ENCODE data around the gene TBCCD1. TPM values are rescaled to one million over a fixed set of nuclear protein-coding genes. Genes with fewer than 3 reads are reported as not detected.
A peak's percentile ranks its signal among the peaks of the same experiment; 100 is the strongest.

Gene TBCCD1
- total and polyA plus RNA-seq, 2 experiments from 2014 or later, result 10.9 to 16.4 TPM

DNA sequence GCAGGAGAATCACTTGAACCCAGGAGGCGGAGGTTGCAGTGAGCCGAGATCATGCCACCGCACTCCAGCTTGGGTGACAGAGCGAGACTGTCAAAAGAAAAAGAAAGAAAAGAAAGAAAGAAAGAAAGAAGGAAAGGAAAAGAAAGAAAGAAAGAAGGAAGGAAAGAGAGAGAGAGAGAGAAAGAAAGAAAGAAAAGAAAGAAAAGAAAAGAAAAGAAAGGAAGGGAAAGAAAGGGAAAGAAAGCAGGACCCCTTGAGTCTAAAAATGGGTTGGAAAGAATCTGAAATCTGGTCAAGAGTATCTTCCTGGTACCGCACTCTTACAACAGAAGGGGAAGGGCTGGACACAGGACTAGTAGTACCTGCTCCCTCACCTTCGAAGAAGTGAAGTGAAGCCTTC lies 42.5 kb downstream of the TBCCD1 start:
- Histone ChIP-seq H3K4me3 (no peak overlapping the region), H3K36me3 (no peaks in the 10 kb centered on the region), H3K27me3 (no peaks in the 10 kb centered on the region), H3K9me3 (ENCODE audit: low read depth) (no peaks in the 10 kb centered on the region), H3K27ac (no peak overlapping the region), H3K4me1 (ENCODE audit: low read depth) (peaks cover 6% of the 10 kb centered on the region)
- DNase-seq (ENCODE audit: low read depth in 1 of 2, low spot score in 1 of 2), result no peak
- no peak for TF ChIP-seq CTCF (IDR thresholded peaks at IDR 0.05; ENCODE audit: low read depth, low read length)

DNA sequence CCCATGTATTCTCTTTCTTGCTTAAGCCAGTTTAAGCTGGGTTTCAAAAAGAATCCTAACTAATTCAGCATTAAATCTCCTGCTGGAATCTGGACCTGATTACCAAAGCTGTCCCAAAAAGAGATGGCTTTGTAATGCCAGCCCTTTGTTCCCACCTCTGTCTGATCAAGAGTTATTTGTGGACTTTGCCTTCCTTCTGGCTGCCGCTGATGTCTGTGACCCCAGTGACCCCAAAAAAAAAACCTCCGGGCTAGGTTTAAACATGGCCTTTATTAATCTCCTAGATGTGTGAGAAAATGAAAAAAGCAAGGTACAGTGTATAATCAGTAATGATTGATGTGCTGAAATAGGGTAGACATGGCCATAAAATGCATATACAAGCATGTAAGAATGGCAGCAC lies 43.7 kb downstream of the TBCCD1 start:
- TF ChIP-seq CTCF (IDR thresholded peaks at IDR 0.05; ENCODE audit: low read depth, low read length), result no peak
- DNase-seq (ENCODE audit: low read depth in 1 of 2, low spot score in 1 of 2), result no peak
- H3K27ac ChIP-seq, result no peak overlapping the region
- H3K4me3 ChIP-seq, result no peak overlapping the region
- H3K36me3 ChIP-seq, result no peaks in the 10 kb centered on the region
- no peaks in the 10 kb centered on the region for H3K27me3 ChIP-seq
- no peaks in the 10 kb centered on the region for H3K9me3 ChIP-seq (ENCODE audit: low read depth)
- H3K4me1 ChIP-seq (ENCODE audit: low read depth), result peaks cover 6% of the 10 kb centered on the region

GRCh38 chr3:186523022-186523421 lies 44.1 kb downstream of the TBCCD1 start:
- Histone ChIP-seq H3K4me1 (ENCODE audit: low read depth) (peaks cover 6% of the 10 kb centered on the region), H3K27ac (no peak overlapping the region), H3K27me3 (no peaks in the 10 kb centered on the region), H3K4me3 (no peak overlapping the region), H3K9me3 (ENCODE audit: low read depth) (no peaks in the 10 kb centered on the region), H3K36me3 (no peaks in the 10 kb centered on the region)
- no peak for TF ChIP-seq CTCF (IDR thresholded peaks at IDR 0.05; ENCODE audit: low read depth, low read length)
- DNase-seq (ENCODE audit: low read depth in 1 of 2, low spot score in 1 of 2), result no peak

DNA sequence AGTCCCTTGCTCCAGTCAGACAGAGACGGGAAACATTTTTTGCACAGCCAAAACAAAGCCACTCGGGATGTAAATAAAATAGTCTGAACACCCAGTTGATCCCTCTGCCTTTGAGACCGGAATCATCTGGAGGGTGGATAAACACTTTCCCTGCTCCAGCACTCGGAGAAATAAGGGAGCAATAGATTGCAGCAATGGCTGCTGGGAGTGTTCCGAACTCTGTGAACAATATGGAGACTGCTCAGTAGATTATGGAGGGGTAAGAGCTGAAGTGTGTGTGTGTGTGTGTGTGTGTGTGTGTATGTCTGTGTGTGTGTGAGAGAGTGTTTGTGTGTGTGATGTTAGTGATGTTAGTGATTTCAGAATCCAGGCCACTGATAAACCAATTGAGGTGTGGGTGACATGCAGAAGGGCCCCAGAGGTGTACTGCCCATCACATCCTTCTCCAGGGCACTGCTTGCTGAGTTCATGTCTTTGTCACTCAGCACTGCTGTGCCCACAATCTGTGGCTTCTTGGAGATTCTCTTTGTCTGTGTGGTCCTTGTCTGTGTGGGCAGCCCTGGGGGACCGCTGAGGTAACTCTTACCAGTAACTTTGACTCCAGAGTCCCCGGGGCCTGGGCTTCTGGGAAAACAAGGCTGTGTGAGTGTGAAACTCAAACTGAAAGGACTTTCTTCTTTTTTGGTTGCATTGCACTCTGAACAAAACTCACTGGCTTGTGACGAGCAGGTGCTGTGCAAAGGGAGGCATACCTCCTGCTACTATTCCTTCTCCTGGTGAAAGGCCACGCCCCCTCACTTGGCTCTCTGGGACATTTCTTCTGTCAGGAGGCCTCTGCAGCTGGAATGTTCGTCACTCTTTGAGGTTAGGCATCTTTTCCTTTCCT lies 45.9 kb downstream of the TBCCD1 start:
- no peak for TF ChIP-seq CTCF (IDR thresholded peaks at IDR 0.05; ENCODE audit: low read depth, low read length)
- Histone ChIP-seq H3K27ac (no peak overlapping the region), H3K4me1 (ENCODE audit: low read depth) (peaks cover 6% of the 10 kb centered on the region), H3K4me3 (no peak overlapping the region), H3K36me3 (no peaks in the 10 kb centered on the region), H3K27me3 (no peaks in the 10 kb centered on the region), H3K9me3 (ENCODE audit: low read depth) (no peaks in the 10 kb centered on the region)
- peak in 1 of 2 donors; percentile 36 for DNase-seq (ENCODE audit: low read depth in 1 of 2, low spot score in 1 of 2)

DNA sequence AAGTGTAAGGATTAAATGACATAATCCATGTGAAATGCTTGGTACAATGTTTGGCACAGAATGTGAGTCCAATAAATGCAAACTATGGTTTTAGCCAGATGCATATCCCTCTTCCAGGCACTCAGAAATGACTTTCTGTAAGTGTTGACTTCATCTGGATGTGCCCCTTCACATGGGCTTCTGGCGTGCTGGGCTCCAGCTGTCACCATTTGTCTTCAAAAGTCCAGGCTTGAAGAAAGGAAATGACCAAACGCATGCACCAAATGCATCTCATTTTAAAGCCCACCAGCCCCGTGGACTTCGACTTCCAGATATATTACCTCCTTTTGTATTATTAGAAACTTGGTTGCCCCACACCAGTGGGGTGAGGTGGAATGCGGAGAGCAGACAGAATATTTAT lies 46.7 kb downstream of the TBCCD1 start:
- no peaks in the 10 kb centered on the region for H3K27me3 ChIP-seq
- DNase-seq (ENCODE audit: low read depth in 1 of 2, low spot score in 1 of 2), result no peak
- H3K4me3 ChIP-seq, result no peak overlapping the region
- no peaks in the 10 kb centered on the region for H3K36me3 ChIP-seq
- no peaks in the 10 kb centered on the region for H3K9me3 ChIP-seq (ENCODE audit: low read depth)
- no peak for TF ChIP-seq CTCF (IDR thresholded peaks at IDR 0.05; ENCODE audit: low read depth, low read length)
- no peak overlapping the region for H3K27ac ChIP-seq
- peaks cover 6% of the 10 kb centered on the region for H3K4me1 ChIP-seq (ENCODE audit: low read depth)
